Vagina (tissue), 2 donors: ENCODE results near the gene PRKCQ.

ENCODE experiments used
- POLR2A ChIP-seq, 2 donors: fragments of 450-650 bp; IDR thresholded peaks; one replicate each; pipeline ENCODE4 v1.6.1; 2017; ENCODE audit warnings: antibody characterized with exemption in 2 of 2, mild to moderate bottlenecking in 2 of 2, moderate library complexity in 2 of 2
- POLR2AphosphoS5 ChIP-seq, 2 donors: sonication (generic); formaldehyde crosslinking; IDR thresholded peaks; one replicate each; pipeline ENCODE4 v1.9.0; 2017; ENCODE audit warnings: antibody characterized with exemption in 2 of 2, mild to moderate bottlenecking in 2 of 2, low read depth in 1 of 2; ENCODE audit not compliant: insufficient read depth in 1 of 2
- TF ChIP-seq, protein P1 (sequence below), 3 experiments: fragments of 450-650 bp in 2 of 3; fragments of 200-600 bp in 1 of 3; sonication (generic) in 1 of 3; IDR thresholded peaks; one replicate each; pipeline ENCODE4 v1.5.1; 2017 to 2019; ENCODE audit warnings: antibody characterized with exemption in 3 of 3, mild to moderate bottlenecking in 2 of 3, moderate library complexity in 2 of 3

DNA sequence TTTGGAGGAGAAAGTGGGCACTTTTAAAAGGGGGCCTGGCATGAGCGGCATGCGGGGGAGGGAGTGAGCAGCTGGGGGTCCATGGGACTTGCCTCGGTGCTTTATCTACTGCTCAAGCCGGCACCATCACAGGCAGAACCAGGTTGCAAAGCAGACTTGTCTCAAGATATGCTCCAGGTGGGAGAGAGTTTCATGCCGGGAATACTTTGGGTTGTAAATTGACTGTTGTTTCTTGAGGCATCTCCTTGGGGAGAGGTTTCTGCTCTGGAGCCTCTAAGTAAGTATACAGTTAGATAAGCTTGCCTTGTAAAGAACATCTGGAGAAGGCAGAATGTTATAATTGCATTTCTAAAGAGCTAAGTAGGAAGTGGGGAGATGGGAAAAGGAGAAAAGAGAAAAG is 42.8 kb upstream of the PRKCQ start:
- TF ChIP-seq, protein P1, sequence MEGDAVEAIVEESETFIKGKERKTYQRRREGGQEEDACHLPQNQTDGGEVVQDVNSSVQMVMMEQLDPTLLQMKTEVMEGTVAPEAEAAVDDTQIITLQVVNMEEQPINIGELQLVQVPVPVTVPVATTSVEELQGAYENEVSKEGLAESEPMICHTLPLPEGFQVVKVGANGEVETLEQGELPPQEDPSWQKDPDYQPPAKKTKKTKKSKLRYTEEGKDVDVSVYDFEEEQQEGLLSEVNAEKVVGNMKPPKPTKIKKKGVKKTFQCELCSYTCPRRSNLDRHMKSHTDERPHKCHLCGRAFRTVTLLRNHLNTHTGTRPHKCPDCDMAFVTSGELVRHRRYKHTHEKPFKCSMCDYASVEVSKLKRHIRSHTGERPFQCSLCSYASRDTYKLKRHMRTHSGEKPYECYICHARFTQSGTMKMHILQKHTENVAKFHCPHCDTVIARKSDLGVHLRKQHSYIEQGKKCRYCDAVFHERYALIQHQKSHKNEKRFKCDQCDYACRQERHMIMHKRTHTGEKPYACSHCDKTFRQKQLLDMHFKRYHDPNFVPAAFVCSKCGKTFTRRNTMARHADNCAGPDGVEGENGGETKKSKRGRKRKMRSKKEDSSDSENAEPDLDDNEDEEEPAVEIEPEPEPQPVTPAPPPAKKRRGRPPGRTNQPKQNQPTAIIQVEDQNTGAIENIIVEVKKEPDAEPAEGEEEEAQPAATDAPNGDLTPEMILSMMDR (IDR thresholded peaks at IDR 0.05): no peak
- TF ChIP-seq POLR2A (IDR thresholded peaks at IDR 0.05) (no peak), POLR2AphosphoS5 (IDR thresholded peaks at IDR 0.05; ENCODE audit: insufficient read depth in 1 of 2, low read depth in 1 of 2) (no peak)
